CD14-positive monocyte (primary cell): Measurements from ENCODE around the gene TBC1D22A. TPM values are rescaled to one million over a fixed set of nuclear protein-coding genes. Genes with fewer than 3 reads are reported as not detected.

ENCODE experiments used
- DNase-seq, 3 donors: peaks; one replicate each; pipeline ENCODE4 v3.0.0-alpha.2; 2011 to 2022
- H2AFZ ChIP-seq: 2 replicates; pipeline ENCODE4 v1.6.0; 2012; ENCODE audit warnings: mild to moderate bottlenecking, low read depth, low read length, inconsistent platforms; ENCODE audit not compliant: insufficient read depth, poor library complexity, severe bottlenecking
- H3K27ac ChIP-seq, 2 donors: 1 replicate in 1 of 2; 2 replicates in 1 of 2; pipeline ENCODE4 v1.5.1; 2012 to 2013; ENCODE audit warnings: low read length in 2 of 2, control low read depth in 1 of 2, inconsistent platforms in 1 of 2, low read depth in 1 of 2, mild to moderate bottlenecking in 1 of 2
- H3K27me3 ChIP-seq, 2 donors: one replicate each; pipeline versions ENCODE4 v1.6.0 to v1.6.1; 2011 to 2013; ENCODE audit warnings: low read length in 2 of 2; ENCODE audit not compliant: control insufficient read depth in 2 of 2, insufficient read depth in 2 of 2
- H3K36me3 ChIP-seq, 2 donors: replicated peaks in 1 of 2; 1 replicate in 1 of 2; 2 replicates in 1 of 2; pipeline versions ENCODE4 v1.5.1 to v1.6.1; 2012 to 2013; ENCODE audit warnings: low read length in 2 of 2, control low read depth in 1 of 2, inconsistent platforms in 1 of 2, mild to moderate bottlenecking in 1 of 2; ENCODE audit not compliant: insufficient read depth in 2 of 2, control insufficient read depth in 1 of 2
- H3K4me1 ChIP-seq, 2 donors: 1 replicate in 1 of 2; 2 replicates in 1 of 2; pipeline versions ENCODE4 v1.5.1 to v1.6.1; 2012 to 2013; ENCODE audit warnings: low read length in 2 of 2, control low read depth in 1 of 2, inconsistent platforms in 1 of 2, mild to moderate bottlenecking in 1 of 2, moderate library complexity in 1 of 2; ENCODE audit not compliant: insufficient read depth in 2 of 2, control insufficient read depth in 1 of 2
- H3K4me2 ChIP-seq: replicated peaks from 2 replicates; pipeline ENCODE3; 2012; ENCODE audit warnings: low read length, moderate library complexity, mild to moderate bottlenecking; ENCODE audit not compliant: poor library complexity, severe bottlenecking; ENCODE audit errors: extremely low read depth
- H3K4me3 ChIP-seq, 3 experiments: fragments of 200-600 bp in 1 of 3; sonication (generic) in 1 of 3; replicated peaks in 1 of 3; 1 replicate in 2 of 3; 2 replicates in 1 of 3; pipeline ENCODE4 v1.5.1; 2011 to 2013; ENCODE audit warnings: low read length in 3 of 3, mild to moderate bottlenecking in 3 of 3, control low read depth in 2 of 3, low read depth in 2 of 3, inconsistent platforms in 1 of 3, moderate library complexity in 1 of 3
- H3K79me2 ChIP-seq: 2 replicates; pipeline ENCODE4 v1.6.0; 2012; ENCODE audit warnings: mild to moderate bottlenecking, control low read depth, inconsistent platforms, low read length, moderate library complexity; ENCODE audit not compliant: insufficient read depth
- H3K9ac ChIP-seq: 2 replicates; pipeline ENCODE4 v1.6.0; 2017; ENCODE audit warnings: low read length, mild to moderate bottlenecking; ENCODE audit not compliant: insufficient read depth, poor library complexity, severe bottlenecking
- H3K9me3 ChIP-seq, 2 donors: replicated peaks in 1 of 2; 1 replicate in 1 of 2; 2 replicates in 1 of 2; pipeline versions ENCODE4 v1.5.1 to v1.6.1; 2012 to 2013; ENCODE audit warnings: low read length in 2 of 2, control low read depth in 1 of 2; ENCODE audit not compliant: control insufficient read depth in 1 of 2, insufficient read depth in 1 of 2
- H4K20me1 ChIP-seq: 2 replicates; pipeline ENCODE4 v1.6.0; 2012; ENCODE audit warnings: mild to moderate bottlenecking, low read length, control low read depth, moderate library complexity; ENCODE audit not compliant: insufficient read depth
- H3K27ac Mint-ChIP-seq, 7 donors: one replicate each; pipeline ENCODE4 v1.8.0; 2020; ENCODE audit warnings: mild to moderate bottlenecking in 7 of 7, mixed read lengths in 7 of 7, moderate library complexity in 6 of 7, inconsistent platforms in 2 of 7
- H3K27me3 Mint-ChIP-seq, 3 donors: one replicate each; pipeline ENCODE4 v1.8.0; 2021 to 2022; ENCODE audit warnings: low read depth in 3 of 3, mild to moderate bottlenecking in 3 of 3, mixed read lengths in 3 of 3, moderate library complexity in 3 of 3, inconsistent platforms in 1 of 3
- H3K36me3 Mint-ChIP-seq, 2 donors: one replicate each; pipeline ENCODE4 v1.8.0; 2020; ENCODE audit warnings: mixed read lengths in 2 of 2, inconsistent platforms in 1 of 2, mild to moderate bottlenecking in 1 of 2
- H3K4me1 Mint-ChIP-seq: one replicate; pipeline ENCODE4 v1.8.0; 2020; ENCODE audit warnings: mild to moderate bottlenecking, mixed read lengths
- H3K4me3 Mint-ChIP-seq, 2 donors: one replicate each; pipeline ENCODE4 v1.8.0; 2020; ENCODE audit warnings: mild to moderate bottlenecking in 2 of 2, mixed read lengths in 2 of 2, moderate library complexity in 1 of 2
- H3K9me3 Mint-ChIP-seq, 7 donors: one replicate each; pipeline ENCODE4 v1.8.0; 2020 to 2022; ENCODE audit warnings: mixed read lengths in 7 of 7, mild to moderate bottlenecking in 6 of 7, moderate library complexity in 6 of 7, inconsistent platforms in 2 of 7
- WGBS: methylation state at CpG from one replicate; pipeline ENCODE4 v1.1.5; 2013; ENCODE audit warnings: missing lambda C conversion rate; ENCODE audit not compliant: insufficient coverage; 5-methylcytosine and 5-hydroxymethylcytosine counted together
- intact Hi-C, 2 donors: fragments of 100-400 bp; cut with micrococcal nuclease; formaldehyde crosslinking; loops; one replicate each; pipeline versions ENCODE4 v1.15.0 to v1.15.1; 2023
- polyA plus RNA-seq, 3 donors: library from polyadenylated mRNA; depleted of rRNA in 1 of 3; unstranded in 2 of 3; stranded (reverse) in 1 of 3; fragments of 300-500 nt in 2 of 3; fragments of >200 nt in 1 of 3; fragmentation: Illumina TruSeq in 2 of 3; gene quantifications; 1 replicate in 2 of 3; 2 replicates in 1 of 3; pipeline ENCODE4 v1.2.3, GENCODE V29; 2012 to 2021
- TF ChIP-seq, protein P1 (sequence below): fragments of 200-600 bp; IDR thresholded peaks from one replicate; pipeline ENCODE4 v1.8.0; 2022; ENCODE audit warnings: antibody characterized with exemption, mild to moderate bottlenecking

Gene TBC1D22A
- polyA plus RNA-seq, 3 donors = 25.9 to 36.2 (median 29.5) TPM

DNA sequence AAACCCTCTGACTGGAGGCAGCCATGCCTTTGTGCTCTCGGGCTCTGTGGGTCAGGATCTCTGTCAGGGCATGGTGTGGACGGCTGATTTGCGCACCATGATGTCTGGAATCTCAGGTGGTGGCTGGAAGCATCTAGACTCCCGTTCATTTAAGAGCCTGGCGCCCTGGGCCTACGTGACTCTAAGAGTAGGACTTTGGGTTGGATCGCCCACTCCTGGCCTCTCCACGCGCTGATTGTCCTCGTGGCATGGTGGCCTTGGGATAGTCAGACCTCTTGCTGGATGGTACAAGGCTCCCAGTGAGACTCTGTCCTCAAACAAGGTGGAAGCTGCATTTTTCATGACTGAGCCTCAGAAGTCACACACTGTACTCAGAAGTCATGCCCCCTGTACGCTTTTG, 224.3 kb downstream of the TBC1D22A start:
- DNase-seq = no peak
- H3K4me3 Mint-ChIP-seq = no peak overlapping the region
- peaks cover 3% of the 10 kb centered on the region for H3K79me2 ChIP-seq
- H3K4me1 Mint-ChIP-seq = no peaks in the 10 kb centered on the region
- no peak overlapping the region for H3K9ac ChIP-seq
- H3K36me3 ChIP-seq = peaks cover 16 to 51% of the 10 kb centered on the region in 2 donors
- WGBS = 99% methylated on average over 10 of the region's 11 CpGs
- no peak overlapping the region for H3K27ac ChIP-seq
- H3K27me3 Mint-ChIP-seq = no peaks in the 10 kb centered on the region
- TF ChIP-seq, protein P1, sequence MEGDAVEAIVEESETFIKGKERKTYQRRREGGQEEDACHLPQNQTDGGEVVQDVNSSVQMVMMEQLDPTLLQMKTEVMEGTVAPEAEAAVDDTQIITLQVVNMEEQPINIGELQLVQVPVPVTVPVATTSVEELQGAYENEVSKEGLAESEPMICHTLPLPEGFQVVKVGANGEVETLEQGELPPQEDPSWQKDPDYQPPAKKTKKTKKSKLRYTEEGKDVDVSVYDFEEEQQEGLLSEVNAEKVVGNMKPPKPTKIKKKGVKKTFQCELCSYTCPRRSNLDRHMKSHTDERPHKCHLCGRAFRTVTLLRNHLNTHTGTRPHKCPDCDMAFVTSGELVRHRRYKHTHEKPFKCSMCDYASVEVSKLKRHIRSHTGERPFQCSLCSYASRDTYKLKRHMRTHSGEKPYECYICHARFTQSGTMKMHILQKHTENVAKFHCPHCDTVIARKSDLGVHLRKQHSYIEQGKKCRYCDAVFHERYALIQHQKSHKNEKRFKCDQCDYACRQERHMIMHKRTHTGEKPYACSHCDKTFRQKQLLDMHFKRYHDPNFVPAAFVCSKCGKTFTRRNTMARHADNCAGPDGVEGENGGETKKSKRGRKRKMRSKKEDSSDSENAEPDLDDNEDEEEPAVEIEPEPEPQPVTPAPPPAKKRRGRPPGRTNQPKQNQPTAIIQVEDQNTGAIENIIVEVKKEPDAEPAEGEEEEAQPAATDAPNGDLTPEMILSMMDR = no peak
- H3K4me2 ChIP-seq = no peak overlapping the region
- H3K27me3 ChIP-seq = no peaks in the 10 kb centered on the region
- H3K36me3 Mint-ChIP-seq = peaks cover 47 to 50% of the 10 kb centered on the region in 2 donors
- no peaks in the 10 kb centered on the region for H3K4me1 ChIP-seq
- peaks cover 81% of the 10 kb centered on the region for H4K20me1 ChIP-seq
- H3K9me3 ChIP-seq = no peaks in the 10 kb centered on the region
- no peak overlapping the region for H3K27ac Mint-ChIP-seq
- no peak overlapping the region for H2AFZ ChIP-seq
- no peak overlapping the region for H3K4me3 ChIP-seq
- intact Hi-C loops = no loop called here
- peaks cover 0 to 1% (median 0%) of the 10 kb centered on the region in 7 donors for H3K9me3 Mint-ChIP-seq

DNA sequence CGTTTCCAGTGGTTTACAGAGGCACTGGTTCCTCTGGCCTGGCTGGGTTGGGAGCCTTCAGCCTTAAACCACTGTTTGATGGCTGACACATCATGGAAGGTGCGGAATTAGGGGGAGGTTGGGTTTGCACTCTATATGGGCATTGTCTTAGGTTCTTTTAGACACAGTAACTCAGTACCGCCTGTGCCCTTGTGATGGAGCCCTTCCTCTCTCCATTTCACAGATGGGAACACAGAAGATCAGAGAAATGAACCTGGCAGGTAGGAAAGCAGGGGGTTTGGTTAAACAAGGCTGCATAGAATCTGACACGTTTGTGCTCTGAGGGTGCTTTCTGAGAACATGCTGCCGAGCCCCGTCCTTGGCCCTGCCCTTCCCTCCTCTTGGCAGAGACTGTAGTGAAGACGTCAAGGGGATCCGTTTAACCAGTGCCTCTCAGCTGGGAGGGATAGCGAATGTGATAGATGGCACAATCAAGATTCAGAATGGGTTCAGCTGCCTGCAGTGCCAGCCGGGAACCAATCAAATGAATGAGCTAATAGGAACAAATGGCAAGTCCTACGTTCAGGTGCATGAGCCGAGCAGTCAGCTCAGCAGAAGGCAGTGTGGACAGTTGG, 228.6 kb downstream of the TBC1D22A start:
- no peaks in the 10 kb centered on the region for H3K27me3 Mint-ChIP-seq
- DNase-seq = no peak
- 97% methylated on average over 10 of the region's 12 CpGs for WGBS
- no peak overlapping the region for H3K4me3 ChIP-seq
- H3K4me1 Mint-ChIP-seq = no peaks in the 10 kb centered on the region
- H3K4me1 ChIP-seq = no peaks in the 10 kb centered on the region
- no peaks in the 10 kb centered on the region for H3K79me2 ChIP-seq
- H3K9ac ChIP-seq = no peak overlapping the region
- no peak overlapping the region for H3K4me2 ChIP-seq
- H3K27ac Mint-ChIP-seq = no peak overlapping the region
- H3K9me3 ChIP-seq = no peaks in the 10 kb centered on the region
- H3K4me3 Mint-ChIP-seq = no peak overlapping the region
- no peaks in the 10 kb centered on the region for H3K9me3 Mint-ChIP-seq
- intact Hi-C loops = no loop called here
- H3K36me3 Mint-ChIP-seq = peaks cover 61% of the 10 kb centered on the region in 2 donors
- peaks cover 88% of the 10 kb centered on the region for H4K20me1 ChIP-seq
- no peak overlapping the region for H2AFZ ChIP-seq
- TF ChIP-seq, protein P1 = no peak
- no peaks in the 10 kb centered on the region for H3K27me3 ChIP-seq
- peaks cover 37 to 75% of the 10 kb centered on the region in 2 donors for H3K36me3 ChIP-seq
- no peak overlapping the region for H3K27ac ChIP-seq
